GM06990 (cell line): ENCODE results near the gene SCGB1D1.
A peak's percentile ranks its signal among the peaks of the same experiment; 100 is the strongest.
"Not testable (repeated sequence)": the region's sequence is repeated elsewhere in the genome, so short reads cannot be mapped to it uniquely, and the experiment has no call there.

Experiments
- DNase-seq: peaks from one replicate; pipeline ENCODE4 v3.0.0-alpha.2; 2011; ENCODE audit not compliant: insufficient read length; ENCODE audit errors: extremely low read depth
- H3K27me3 ChIP-seq: replicated peaks from 2 replicates; pipeline ENCODE4 v1.6.0; 2011; ENCODE audit warnings: low read length; ENCODE audit not compliant: control insufficient read depth, insufficient read depth
- H3K36me3 ChIP-seq: 2 replicates; pipeline ENCODE4 v1.5.1; 2011; ENCODE audit warnings: low read length; ENCODE audit not compliant: control insufficient read depth, insufficient read depth
- H3K4me3 ChIP-seq: replicated peaks from 2 replicates; pipeline ENCODE4 v1.5.1; 2011; ENCODE audit warnings: low read depth, mild to moderate bottlenecking, control low read depth, low read length
- CTCF ChIP-seq: IDR thresholded peaks from 2 replicates; pipeline ENCODE4 v1.5.1; 2011; ENCODE audit warnings: low read length, control low read depth, mild to moderate bottlenecking, inconsistent platforms; ENCODE audit not compliant: insufficient read depth, poor library complexity, severe bottlenecking

SCGB1D1 gene

GRCh38 chr11:62204430-62204829 is 14.4 kb downstream of the SCGB1D1 start:
- peaks cover 4% of the 10 kb centered on the region for H3K27me3 ChIP-seq
- no peak overlapping the region for H3K4me3 ChIP-seq
- no peak for DNase-seq
- H3K36me3 ChIP-seq = no peaks in the 10 kb centered on the region
- no peak for TF ChIP-seq CTCF

GRCh38 chr11:62205441-62205840 is 15.4 kb downstream of the SCGB1D1 start:
- Histone ChIP-seq H3K4me3 (no peak overlapping the region), H3K27me3 (peaks cover 4% of the 10 kb centered on the region), H3K36me3 (no peaks in the 10 kb centered on the region)
- DNase-seq = no peak
- no peak for TF ChIP-seq CTCF

- H3K36me3 ChIP-seq, H3K27me3 ChIP-seq, H3K4me3 ChIP-seq, DNase-seq: not testable (repeated sequence)
Observed at GRCh38 chr11:62206276-62207066, 16.5 kb downstream of the SCGB1D1 start.

- Histone ChIP-seq H3K4me3 (no peak overlapping the region), H3K27me3 (peaks cover 2% of the 10 kb centered on the region; the same call in 1 of the 2 replicates), H3K36me3 (no peaks in the 10 kb centered on the region)
- TF ChIP-seq CTCF = no peak
- no peak for DNase-seq
Observed at GRCh38 chr11:62208785-62209144, 18.7 kb downstream of the SCGB1D1 start.

GRCh38 chr11:62217191-62217748 is 27.3 kb downstream of the SCGB1D1 start:
- TF ChIP-seq CTCF = peak; percentile 43
- H3K4me3 ChIP-seq = no peak overlapping the region
- DNase-seq = no peak

GRCh38 chr11:62221498-62221897 is 31.5 kb downstream of the SCGB1D1 start:
- no peaks in the 10 kb centered on the region for H3K36me3 ChIP-seq
- H3K27me3 ChIP-seq = no peaks in the 10 kb centered on the region
- no peak overlapping the region for H3K4me3 ChIP-seq
- no peak for TF ChIP-seq CTCF
- no peak for DNase-seq

More at GRCh38 chr11:62217191-62217748, 27.3 kb downstream of the SCGB1D1 start:
- H3K36me3 ChIP-seq = no peaks in the 10 kb centered on the region
- no peaks in the 10 kb centered on the region for H3K27me3 ChIP-seq
